HFFc6 (cell line): ENCODE results near the gene AGA. TPM values are rescaled to one million over a fixed set of nuclear protein-coding genes. Genes with fewer than 3 reads are reported as not detected.

Experiments
- DNase-seq: peaks from one replicate; pipeline ENCODE4 v3.0.0-alpha.2; 2018
- H3K27ac Mint-ChIP-seq: 2 replicates; pipeline ENCODE4 v1.8.0; 2020; ENCODE audit warnings: mild to moderate bottlenecking, mixed read lengths
- H3K27me3 Mint-ChIP-seq: 2 replicates; pipeline ENCODE4 v1.8.0; 2021; ENCODE audit warnings: mild to moderate bottlenecking, moderate library complexity, mixed read lengths; ENCODE audit not compliant: insufficient read depth
- H3K36me3 Mint-ChIP-seq: 2 replicates; pipeline ENCODE4 v1.8.0; 2021; ENCODE audit warnings: low read depth, mixed read lengths
- H3K4me1 Mint-ChIP-seq: 2 replicates; pipeline ENCODE4 v1.8.0; 2020; ENCODE audit warnings: low read depth, mixed read lengths
- H3K4me3 Mint-ChIP-seq: 2 replicates; pipeline ENCODE4 v1.8.0; 2020; ENCODE audit warnings: mild to moderate bottlenecking, moderate library complexity, mixed read lengths
- H3K9me3 Mint-ChIP-seq: 2 replicates; pipeline ENCODE4 v1.8.0; 2020; ENCODE audit warnings: mild to moderate bottlenecking, mixed read lengths
- total RNA-seq, 6 experiments: library from RNA; stranded (reverse); fragmentation: NEBNext Ultra II Directional; extraction: Animal tissue kit (Norgen Biotek cat#: 25700); gene quantifications; 2 replicates in 1 of 6; 3 replicates in 5 of 6; pipeline ENCODE4 v1.2.3, GENCODE V29; 2021
- TF ChIP-seq, protein P1 (sequence below): fragments of 200-600 bp; sonication (generic); IDR thresholded peaks from 2 replicates; pipeline ENCODE4 v1.5.0; 2021; ENCODE audit warnings: antibody characterized with exemption, mild to moderate bottlenecking

Gene AGA
- total RNA-seq, 6 experiments from 2014 or later, result 41.5 to 53.7 (median 47.4) TPM

DNA sequence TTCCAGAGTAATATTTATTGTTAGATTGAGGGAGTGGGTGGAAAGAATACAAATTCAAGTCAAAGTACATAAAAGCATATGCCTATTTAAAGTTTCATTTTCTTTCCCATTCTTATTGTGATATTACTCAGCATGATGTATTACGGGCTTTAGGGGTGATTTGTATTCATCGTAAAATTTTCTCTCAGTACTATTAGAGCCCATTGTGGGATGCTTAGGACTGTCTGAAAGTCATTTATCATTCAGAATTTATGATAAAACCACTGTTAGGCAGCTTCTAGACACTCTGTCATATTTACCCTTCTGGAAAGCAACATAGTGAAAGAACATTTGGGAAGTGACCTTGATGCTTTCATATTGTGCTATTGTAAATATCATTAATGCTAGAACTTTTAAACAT, 45.9 kb downstream of the AGA start:
- H3K9me3 Mint-ChIP-seq, result no peaks in the 10 kb centered on the region
- H3K27ac Mint-ChIP-seq, result no peak overlapping the region
- DNase-seq, result no peak
- TF ChIP-seq, protein P1, sequence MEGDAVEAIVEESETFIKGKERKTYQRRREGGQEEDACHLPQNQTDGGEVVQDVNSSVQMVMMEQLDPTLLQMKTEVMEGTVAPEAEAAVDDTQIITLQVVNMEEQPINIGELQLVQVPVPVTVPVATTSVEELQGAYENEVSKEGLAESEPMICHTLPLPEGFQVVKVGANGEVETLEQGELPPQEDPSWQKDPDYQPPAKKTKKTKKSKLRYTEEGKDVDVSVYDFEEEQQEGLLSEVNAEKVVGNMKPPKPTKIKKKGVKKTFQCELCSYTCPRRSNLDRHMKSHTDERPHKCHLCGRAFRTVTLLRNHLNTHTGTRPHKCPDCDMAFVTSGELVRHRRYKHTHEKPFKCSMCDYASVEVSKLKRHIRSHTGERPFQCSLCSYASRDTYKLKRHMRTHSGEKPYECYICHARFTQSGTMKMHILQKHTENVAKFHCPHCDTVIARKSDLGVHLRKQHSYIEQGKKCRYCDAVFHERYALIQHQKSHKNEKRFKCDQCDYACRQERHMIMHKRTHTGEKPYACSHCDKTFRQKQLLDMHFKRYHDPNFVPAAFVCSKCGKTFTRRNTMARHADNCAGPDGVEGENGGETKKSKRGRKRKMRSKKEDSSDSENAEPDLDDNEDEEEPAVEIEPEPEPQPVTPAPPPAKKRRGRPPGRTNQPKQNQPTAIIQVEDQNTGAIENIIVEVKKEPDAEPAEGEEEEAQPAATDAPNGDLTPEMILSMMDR, result no peak
- no peaks in the 10 kb centered on the region for H3K36me3 Mint-ChIP-seq
- H3K4me3 Mint-ChIP-seq, result no peak overlapping the region
- H3K27me3 Mint-ChIP-seq, result no peaks in the 10 kb centered on the region; the same call in 1 of the 2 replicates
- peaks cover 8% of the 10 kb centered on the region; the same call in 1 of the 2 replicates for H3K4me1 Mint-ChIP-seq

DNA sequence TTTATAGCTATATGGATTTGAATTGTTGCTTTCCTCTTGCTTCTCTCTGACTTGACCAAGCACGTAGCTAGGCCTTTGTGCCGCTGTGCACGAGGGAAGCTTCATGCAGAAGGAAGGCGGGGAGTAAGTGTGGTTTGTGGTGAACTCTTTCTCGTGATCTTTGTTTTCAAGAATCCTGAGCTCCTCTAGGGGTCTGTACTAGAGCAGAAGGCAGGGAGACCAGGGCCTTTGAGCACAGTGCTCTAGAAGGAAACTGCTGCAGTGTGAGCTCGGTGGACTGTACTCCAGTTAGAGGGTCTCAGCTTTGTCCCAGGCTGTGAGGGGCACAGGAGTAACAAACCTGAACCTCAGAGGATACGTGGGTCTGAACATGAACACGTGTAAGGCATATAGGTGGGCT, 49.0 kb downstream of the AGA start:
- Mint-ChIP-seq H3K4me1 (peaks cover 20% of the 10 kb centered on the region), H3K27ac (no peak overlapping the region), H3K4me3 (no peak overlapping the region), H3K9me3 (no peaks in the 10 kb centered on the region), H3K27me3 (no peaks in the 10 kb centered on the region; the same call in 1 of the 2 replicates), H3K36me3 (no peaks in the 10 kb centered on the region)
- TF ChIP-seq, protein P1, result no peak
- no peak for DNase-seq

DNA sequence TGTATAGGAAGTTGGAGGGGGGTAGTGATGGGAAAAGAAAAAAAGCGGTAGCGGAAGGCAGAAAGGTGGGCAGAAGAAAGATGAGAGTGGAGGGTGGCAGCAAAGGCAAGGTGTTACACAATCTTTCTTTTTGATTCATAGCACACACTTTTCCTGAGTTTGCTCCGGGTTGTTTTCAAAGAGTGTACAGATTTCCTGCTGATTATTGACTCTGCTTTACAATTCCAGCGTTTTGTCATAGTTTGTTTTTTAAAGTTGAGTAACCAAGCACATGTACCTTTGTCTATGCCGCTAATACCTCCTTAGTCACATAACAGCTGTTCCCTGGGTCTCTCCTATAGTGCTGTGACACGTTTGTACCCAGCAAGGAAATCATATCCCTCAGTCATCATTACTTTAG, 50.3 kb downstream of the AGA start:
- H3K27me3 Mint-ChIP-seq, result no peaks in the 10 kb centered on the region; the same call in 1 of the 2 replicates
- H3K27ac Mint-ChIP-seq, result no peak overlapping the region
- peaks cover 20% of the 10 kb centered on the region for H3K4me1 Mint-ChIP-seq
- H3K4me3 Mint-ChIP-seq, result no peak overlapping the region
- TF ChIP-seq, protein P1, result no peak
- H3K36me3 Mint-ChIP-seq, result no peaks in the 10 kb centered on the region
- no peaks in the 10 kb centered on the region for H3K9me3 Mint-ChIP-seq
- no peak for DNase-seq

DNA sequence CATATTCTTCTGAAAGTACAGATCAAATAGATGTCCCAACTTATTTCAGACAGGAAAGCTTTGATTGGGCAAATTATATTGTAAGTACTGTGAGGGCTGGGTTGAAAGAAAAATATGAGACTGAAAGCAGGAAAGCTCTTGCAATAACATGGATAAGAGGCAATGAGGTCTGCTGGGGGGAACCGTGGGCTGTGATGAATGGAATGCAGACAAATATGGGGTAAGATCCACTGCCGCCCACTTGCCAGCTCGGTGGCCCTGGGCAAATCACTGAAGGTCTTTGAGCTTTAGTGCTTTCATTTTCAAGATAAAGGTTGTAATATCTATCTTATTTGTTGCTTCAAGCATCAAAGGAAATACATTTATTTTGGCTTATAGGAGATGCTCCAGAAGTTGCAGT, 51.0 kb downstream of the AGA start:
- Mint-ChIP-seq H3K27me3 (no peaks in the 10 kb centered on the region; the same call in 1 of the 2 replicates), H3K9me3 (no peaks in the 10 kb centered on the region), H3K36me3 (no peaks in the 10 kb centered on the region), H3K4me1 (peaks cover 23% of the 10 kb centered on the region), H3K4me3 (no peak overlapping the region), H3K27ac (no peak overlapping the region)
- DNase-seq, result no peak
- TF ChIP-seq, protein P1, result no peak

DNA sequence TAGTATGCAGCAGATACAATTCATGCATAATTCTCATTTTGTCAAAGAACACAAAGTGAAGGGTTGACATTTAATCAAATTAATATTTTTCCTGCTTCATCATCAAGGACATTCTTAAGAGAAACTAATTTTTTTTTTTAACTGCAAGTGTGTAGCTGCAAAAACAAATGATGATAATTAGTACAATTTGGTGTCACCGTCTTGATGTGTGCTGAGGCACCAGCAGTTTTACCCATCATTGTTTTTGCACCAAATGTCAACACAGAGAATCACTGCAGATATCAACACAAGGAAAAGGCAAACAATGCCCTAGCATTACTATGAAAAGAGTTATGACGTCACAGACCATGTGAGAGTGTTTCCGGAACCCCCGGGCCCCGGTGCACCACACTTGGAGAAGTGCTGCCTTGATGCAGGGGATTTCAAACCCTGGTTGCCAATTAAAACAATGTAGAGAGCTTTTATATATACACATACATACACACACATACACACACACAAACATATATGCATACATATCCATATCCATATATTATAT, 55.9 kb downstream of the AGA start:
- Mint-ChIP-seq H3K9me3 (no peaks in the 10 kb centered on the region), H3K27me3 (no peaks in the 10 kb centered on the region), H3K4me3 (no peak overlapping the region), H3K4me1 (peaks cover 33% of the 10 kb centered on the region), H3K36me3 (no peaks in the 10 kb centered on the region), H3K27ac (no peak overlapping the region)
- TF ChIP-seq, protein P1, result no peak
- DNase-seq, result no peak
